AG08396 (cell line): ENCODE measurements around the gene EFHC1.
"Not testable (repeated sequence)": the region's sequence is repeated elsewhere in the genome, so short reads cannot be mapped to it uniquely, and the experiment has no call there.

Source experiments
- DNase-seq: peaks from one replicate; pipeline ENCODE4 v3.0.0; 2012; ENCODE audit warnings: low spot score, mixed read lengths

Gene EFHC1

GRCh38 chr6:52419809-52420667, at the start of gene EFHC1:
TSS of gene EFHC1 (plus strand) at chr6:52420342. CDS start at chr6:52420411, 69 bp downstream.
- peak; percentile 96 for DNase-seq

- DNase-seq = no peak
These were observed 48.4 kb upstream of the EFHC1 start for GRCh38 chr6:52371656-52372191.

DNA sequence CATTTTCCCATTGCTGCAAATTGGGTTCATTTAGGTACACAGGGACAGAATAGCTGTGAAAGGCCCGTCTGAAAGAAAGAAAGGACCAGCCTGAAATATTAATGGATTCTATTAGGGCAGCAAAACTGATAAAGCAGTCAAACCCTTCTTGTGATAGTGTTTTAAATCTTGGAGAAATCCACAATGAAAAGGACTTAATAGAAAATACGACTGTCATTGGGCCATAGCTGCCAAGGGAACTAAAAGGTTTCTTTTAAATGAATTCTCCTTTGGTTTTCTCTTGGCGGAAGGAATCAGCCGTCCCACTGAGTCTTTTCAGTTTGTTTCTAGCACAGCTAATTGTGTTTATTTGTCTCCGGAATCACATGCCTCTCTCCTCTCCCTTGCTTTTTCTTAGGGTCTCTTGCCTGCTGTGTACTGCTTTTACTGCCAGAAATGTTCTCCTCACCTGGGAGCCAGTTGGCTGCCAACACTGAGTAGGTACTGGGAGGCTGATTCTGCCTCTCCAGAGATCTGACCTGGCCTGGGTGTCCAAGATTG, 46.9 kb upstream of the EFHC1 start:
- DNase-seq = no peak

DNA sequence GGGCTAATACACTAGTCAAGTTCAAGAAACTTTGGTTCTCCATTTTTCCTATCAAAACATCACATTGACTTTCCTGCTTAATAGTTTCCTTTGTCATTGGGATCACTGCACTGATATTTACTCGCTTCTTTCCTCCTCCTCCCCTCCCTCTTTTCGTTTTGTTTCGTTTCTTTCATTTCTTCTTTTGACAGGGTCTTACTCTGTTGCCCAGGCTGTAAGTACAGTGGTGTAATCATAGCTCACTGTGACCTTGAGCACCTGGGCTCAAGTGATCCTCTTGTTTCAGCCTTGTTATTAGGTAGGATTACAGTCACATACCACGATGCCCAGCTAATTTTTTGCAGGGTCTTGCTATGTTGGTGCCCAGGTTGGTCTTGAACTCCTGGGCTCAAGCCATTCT, 45.9 kb upstream of the EFHC1 start:
- no peak for DNase-seq

- DNase-seq = no peak
These were observed 44.2 kb upstream of the EFHC1 start for GRCh38 chr6:52375780-52376556.

DNA sequence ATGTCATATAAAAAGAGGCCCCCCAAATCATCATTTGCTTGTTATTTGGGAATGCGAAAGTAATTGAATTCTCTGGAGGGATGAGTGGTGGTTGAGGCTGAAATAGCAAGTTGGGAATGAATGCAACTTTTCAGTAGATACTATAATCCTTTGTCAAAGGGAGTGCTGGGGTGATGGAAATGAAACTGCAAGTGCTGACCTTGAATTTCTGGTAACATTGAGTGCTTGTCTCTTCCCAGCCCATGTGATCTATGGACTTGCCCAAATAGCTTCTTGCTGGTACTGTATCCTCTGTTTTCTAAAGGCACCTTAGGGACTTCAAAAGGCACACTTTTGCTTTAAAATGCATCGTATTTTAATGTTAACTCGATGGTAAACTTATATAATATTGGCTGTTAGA, 43.4 kb upstream of the EFHC1 start:
- no peak for DNase-seq

DNA sequence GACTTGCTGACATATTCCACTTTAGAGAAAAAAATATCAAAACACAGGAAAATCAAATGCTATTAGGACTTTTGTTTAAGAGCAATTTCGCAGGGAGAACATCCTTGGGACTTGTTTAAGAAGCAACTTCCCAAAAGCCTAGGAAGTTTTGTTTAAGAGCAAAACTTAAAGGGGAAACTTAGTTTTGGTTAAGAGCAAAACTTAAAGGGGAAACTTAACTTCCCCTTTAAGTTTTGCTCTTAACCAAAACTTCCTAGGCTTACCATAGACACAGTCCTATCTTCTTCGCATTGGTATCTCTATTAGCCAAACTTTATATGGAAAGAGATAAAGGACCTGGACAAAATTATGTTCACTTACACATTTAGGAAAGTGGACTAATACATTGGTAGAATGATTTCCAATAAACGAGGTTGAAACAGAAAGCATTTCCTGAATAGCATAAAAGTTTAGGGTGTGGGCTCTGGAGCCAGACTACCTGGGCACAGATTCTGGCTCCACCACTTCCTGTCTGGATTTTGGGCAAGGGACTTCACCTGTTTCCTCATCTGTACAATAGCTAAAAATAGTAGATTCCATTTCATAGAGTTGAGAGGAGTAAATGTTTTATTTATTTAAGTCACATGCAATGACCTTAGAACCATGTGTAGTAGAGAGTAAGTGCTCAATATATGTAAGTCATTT, 42.5 kb upstream of the EFHC1 start:
- DNase-seq = no peak

- no peak for DNase-seq
These were observed 38.9 kb upstream of the EFHC1 start for GRCh38 chr6:52381249-52381648.

- DNase-seq = no peak
These were observed 35.9 kb upstream of the EFHC1 start for GRCh38 chr6:52384145-52384766.

- DNase-seq = no peak
These were observed 35.1 kb upstream of the EFHC1 start for GRCh38 chr6:52385074-52385473.

- DNase-seq = not testable (repeated sequence)
These were observed 32.0 kb upstream of the EFHC1 start for GRCh38 chr6:52388119-52388518.

DNA sequence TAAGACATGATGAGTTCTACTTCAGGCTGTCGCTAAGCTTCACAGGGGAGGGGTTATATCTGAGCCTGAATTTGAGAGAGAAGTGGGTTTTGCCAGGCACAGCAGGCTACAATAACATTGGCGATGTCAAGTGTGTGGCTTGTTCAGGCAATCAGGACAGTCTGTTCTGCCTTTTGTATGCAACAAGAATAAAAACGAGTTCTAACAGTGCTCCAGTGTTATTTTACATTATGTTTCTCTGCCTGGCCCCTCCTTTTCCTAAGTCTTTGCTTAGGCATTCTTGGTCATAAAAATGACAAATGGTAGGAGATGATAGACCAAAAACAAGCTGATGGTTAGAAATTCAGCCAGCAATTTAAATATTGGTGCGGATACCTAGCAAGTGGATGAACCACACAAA, 31.4 kb upstream of the EFHC1 start:
- DNase-seq = no peak

- DNase-seq = no peak
These were observed 30.9 kb upstream of the EFHC1 start for GRCh38 chr6:52389264-52389625.

DNA sequence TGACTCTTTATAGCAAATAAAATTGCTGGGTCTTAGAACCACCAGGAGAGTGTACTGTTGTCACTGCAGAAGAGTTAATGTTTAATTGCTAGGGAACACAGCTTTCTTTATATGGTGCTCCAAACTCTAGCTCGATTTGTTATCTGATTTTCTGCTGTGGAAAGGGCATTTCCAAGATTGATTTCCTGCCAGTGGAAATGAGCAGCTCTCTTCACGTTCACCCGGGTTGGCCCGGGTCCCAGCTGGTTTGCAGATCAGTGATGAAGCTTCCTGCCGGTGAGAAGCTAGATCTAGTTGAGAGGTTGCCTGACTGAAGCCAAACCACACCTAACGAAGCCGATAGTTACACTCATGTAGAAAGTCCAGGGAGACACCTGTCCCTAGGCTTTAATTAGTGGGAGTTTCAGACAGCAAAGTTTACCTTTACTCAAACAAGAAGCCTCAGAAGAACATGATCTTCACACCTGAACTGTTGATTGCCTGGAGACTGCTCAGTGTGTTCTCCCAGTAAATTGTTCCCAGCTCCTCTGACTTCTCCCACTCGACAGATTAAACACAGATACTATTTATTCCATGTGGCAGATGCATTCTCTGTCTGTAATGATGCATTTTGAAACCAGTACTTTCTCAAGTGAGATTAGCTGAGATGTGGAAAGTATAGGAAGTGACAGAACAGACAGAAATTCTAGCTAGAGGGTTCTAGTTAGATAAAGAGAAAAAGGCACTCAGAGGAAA, 30.3 kb upstream of the EFHC1 start:
- no peak for DNase-seq

GRCh38 chr6:52390361-52390727, 29.8 kb upstream of the EFHC1 start:
- no peak for DNase-seq

- no peak for DNase-seq
These were observed 28.5 kb upstream of the EFHC1 start for GRCh38 chr6:52391599-52391998.

GRCh38 chr6:52392944-52393343, 27.2 kb upstream of the EFHC1 start:
- peak; percentile 53 for DNase-seq

- no peak for DNase-seq
These were observed 26.4 kb upstream of the EFHC1 start for GRCh38 chr6:52393780-52394179.

- DNase-seq = no peak
These were observed 25.9 kb upstream of the EFHC1 start for GRCh38 chr6:52394251-52394666.

GRCh38 chr6:52395969-52396368, 24.2 kb upstream of the EFHC1 start:
- DNase-seq = no peak
